Measurements from ENCODE around the gene RUFY2. TPM values are rescaled to one million over a fixed set of nuclear protein-coding genes. Genes with fewer than 3 reads are reported as not detected.

The RUFY2 gene
- total and polyA plus RNA-seq, 2 donors (not counting 3 experiments of a cell fraction or from before 2014, with no cell fraction given), result 5.7 to 24.2 TPM

DNA sequence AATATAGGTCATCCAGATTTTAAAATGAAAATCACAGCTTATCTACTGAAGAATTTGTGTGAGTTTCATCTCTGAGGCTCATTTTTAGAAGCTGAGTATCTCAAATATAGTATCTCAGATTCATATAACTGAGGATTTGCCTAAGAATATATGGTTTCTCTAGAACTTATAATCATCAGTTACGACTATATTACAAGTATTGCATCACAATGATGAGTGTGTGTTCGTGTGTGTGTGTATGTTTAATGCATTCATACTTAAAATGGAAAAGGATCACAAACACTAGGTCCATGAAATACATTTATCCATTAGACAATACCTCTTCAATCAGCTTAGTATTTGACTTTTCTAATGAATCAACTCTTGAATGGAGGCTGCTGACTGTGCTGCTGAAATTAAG, 21.3 kb downstream of the RUFY2 start:
- no peaks in the 10 kb centered on the region for H3K9me3 ChIP-seq (replicated peaks; ENCODE audit: control insufficient read depth, insufficient read depth, low read length)
- CTCF ChIA-PET, result interaction anchor here (1.3 to 1.4 kb wide), 3 partner anchors 21 to 37 kb away, joined by 3 to 5 read pairs (median 4); partner anchors contain the start of gene RUFY2
- no peak overlapping the region for H3K4me3 ChIP-seq (replicated peaks in 1 of 3; ENCODE audit: insufficient read depth in 1 of 3, low read depth in 1 of 3, low read length in 3 of 3)
- POLR2A ChIA-PET, result no interaction called here
- FAIRE-seq (no peak), DNase-seq (ENCODE audit: low read depth, low spot score) (no peak)
- H3K79me2 ChIP-seq (ENCODE audit: control insufficient read depth, insufficient read depth, low read length), result no peaks in the 10 kb centered on the region
- no TSS peak for BruUV-seq (replicated peaks)
- H3K36me3 ChIP-seq (ENCODE audit: control insufficient read depth in 2 of 2, extremely low read depth in 1 of 2, insufficient read depth in 2 of 2, low read length in 2 of 2), result peaks cover 7 to 14% of the 10 kb centered on the region in 2 experiments
- intact Hi-C loops (cut with micrococcal nuclease) (no loop called here), dilution Hi-C loops (cut with MboI; ENCODE audit: extremely low pct_ligation_motif_present, low sequenced_read_pairs) (no loop called here)
- H3K4me2 ChIP-seq (ENCODE audit: insufficient read depth, low read length), result no peak overlapping the region
- H3K27me3 ChIP-seq (ENCODE audit: control insufficient read depth in 2 of 2, insufficient read depth in 2 of 2, low read length in 2 of 2), result no peaks in the 10 kb centered on the region
- no peak for TF ChIP-seq POLR2AphosphoS5 (IDR thresholded peaks at IDR 0.05; ENCODE audit: insufficient read depth, low read depth, low read length)
- no peak for TF ChIP-seq FOS (IDR thresholded peaks at IDR 0.05; ENCODE audit: borderline replicate concordance, insufficient read depth, low read length)
- TF ChIP-seq EZH2 (IDR thresholded peaks at IDR 0.05; ENCODE audit: borderline replicate concordance, low read depth, low read length, severe bottlenecking), result no peak
- TF ChIP-seq, protein P1, sequence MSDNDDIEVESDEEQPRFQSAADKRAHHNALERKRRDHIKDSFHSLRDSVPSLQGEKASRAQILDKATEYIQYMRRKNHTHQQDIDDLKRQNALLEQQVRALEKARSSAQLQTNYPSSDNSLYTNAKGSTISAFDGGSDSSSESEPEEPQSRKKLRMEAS (IDR thresholded peaks at IDR 0.05; ENCODE audit: insufficient read depth, insufficient read length), result no peak
- TF ChIP-seq MYC (IDR thresholded peaks at IDR 0.05; ENCODE audit: low read depth, low read length), result no peak
- TF ChIP-seq, protein P2, sequence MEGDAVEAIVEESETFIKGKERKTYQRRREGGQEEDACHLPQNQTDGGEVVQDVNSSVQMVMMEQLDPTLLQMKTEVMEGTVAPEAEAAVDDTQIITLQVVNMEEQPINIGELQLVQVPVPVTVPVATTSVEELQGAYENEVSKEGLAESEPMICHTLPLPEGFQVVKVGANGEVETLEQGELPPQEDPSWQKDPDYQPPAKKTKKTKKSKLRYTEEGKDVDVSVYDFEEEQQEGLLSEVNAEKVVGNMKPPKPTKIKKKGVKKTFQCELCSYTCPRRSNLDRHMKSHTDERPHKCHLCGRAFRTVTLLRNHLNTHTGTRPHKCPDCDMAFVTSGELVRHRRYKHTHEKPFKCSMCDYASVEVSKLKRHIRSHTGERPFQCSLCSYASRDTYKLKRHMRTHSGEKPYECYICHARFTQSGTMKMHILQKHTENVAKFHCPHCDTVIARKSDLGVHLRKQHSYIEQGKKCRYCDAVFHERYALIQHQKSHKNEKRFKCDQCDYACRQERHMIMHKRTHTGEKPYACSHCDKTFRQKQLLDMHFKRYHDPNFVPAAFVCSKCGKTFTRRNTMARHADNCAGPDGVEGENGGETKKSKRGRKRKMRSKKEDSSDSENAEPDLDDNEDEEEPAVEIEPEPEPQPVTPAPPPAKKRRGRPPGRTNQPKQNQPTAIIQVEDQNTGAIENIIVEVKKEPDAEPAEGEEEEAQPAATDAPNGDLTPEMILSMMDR (IDR thresholded peaks at IDR 0.05; ENCODE audit: extremely low read depth in 1 of 2, insufficient read depth in 1 of 2, low read depth in 1 of 2, low read length in 2 of 2), result no peak
- TF ChIP-seq GATA2 (IDR thresholded peaks at IDR 0.05; ENCODE audit: insufficient read depth, insufficient read length, low read depth, low read length), result no peak
- TF ChIP-seq JUN (IDR thresholded peaks at IDR 0.05; ENCODE audit: borderline replicate concordance, insufficient read depth, insufficient read length, low read depth), result no peak
- TF ChIP-seq POLR2A (IDR thresholded peaks at IDR 0.05; ENCODE audit: low read depth, low read length), result no peak
- H4K20me1 ChIP-seq (replicated peaks; ENCODE audit: control insufficient read depth, extremely low read depth, insufficient read depth, low read length), result no peaks in the 10 kb centered on the region
- no peaks in the 10 kb centered on the region for H3K9me1 ChIP-seq (replicated peaks; ENCODE audit: control insufficient read depth, extremely low read depth, insufficient read depth, low read length)
- H2AFZ ChIP-seq (ENCODE audit: low read depth, low read length), result no peak overlapping the region
- H3K9ac ChIP-seq (replicated peaks; ENCODE audit: extremely low read depth, insufficient read depth, low read length), result no peak overlapping the region
- no peak overlapping the region for H3K27ac ChIP-seq (ENCODE audit: insufficient read depth, low read depth, low read length)
- no peaks in the 10 kb centered on the region for H3K4me1 ChIP-seq (ENCODE audit: control insufficient read depth, extremely low read depth, insufficient read depth, low read length)

Measured in endothelial cell of umbilical vein (primary cell).